HepG2 (cell line): ENCODE results near the gene CEP89. TPM values are rescaled to one million over a fixed set of nuclear protein-coding genes. Genes with fewer than 3 reads are reported as not detected.

Experiments used
- ATAC-seq: fragments of 200-7000 bp; cut with Tn5 transposase; 3 replicates; pipeline ENCODE4 v1.9.1; 2020; ENCODE audit warnings: mild to moderate bottlenecking, moderate library complexity
- BruUV-seq: library from RNA; stranded (reverse); fragments of 400-500 nt; replicated peaks from 2 replicates; lab custom pipeline; 2021; lab: Mats Ljungman, UMichigan
- CTCF ChIA-PET: fragments of 300-600 bp; formaldehyde crosslinking; extraction: SDS; loops from one replicate; lab custom pipeline; 2021; ENCODE audit warnings: low total read pairs, inconsistent platforms, low intra/inter-chr PET ratio; lab: Yijun Ruan, JAX
- POLR2A ChIA-PET: fragments of 350-600 bp; sonication (Branson Sonifier 250); formaldehyde crosslinking; loops from one replicate; lab custom pipeline; 2020; ENCODE audit warnings: antibody characterized with exemption, inconsistent platforms; lab: Yijun Ruan, JAX
- DNase-seq: peaks from one replicate; pipeline ENCODE4 v3.0.0-alpha.2; 2015; ENCODE audit warnings: low spot score
- FAIRE-seq: peaks from 3 replicates; lab custom pipeline; 2011; peaks lifted over from hg19 to GRCh38; lab: Jason Lieb, UNC
- H2AFZ ChIP-seq: one replicate; pipeline ENCODE4 v1.6.1; 2011; ENCODE audit warnings: low read length, inconsistent platforms
- H3K27ac ChIP-seq: fragments of 300-600 bp; 3 replicates; pipeline ENCODE4 v1.8.0; 2011; ENCODE audit warnings: mixed run types, mild to moderate bottlenecking, mixed read lengths, low read length, inconsistent platforms; ENCODE audit not compliant: insufficient read depth; ENCODE audit errors: extremely low read length
- H3K27me3 ChIP-seq, 2 experiments: fragments of 200-600 bp in 1 of 2; 2 replicates in 1 of 2; 3 replicates in 1 of 2; pipeline versions ENCODE4 v1.6.0 to v1.8.0; 2011; ENCODE audit warnings: low read length in 2 of 2, mild to moderate bottlenecking in 2 of 2, moderate library complexity in 2 of 2, inconsistent platforms in 1 of 2; ENCODE audit not compliant: insufficient read depth in 2 of 2, control insufficient read depth in 1 of 2
- H3K36me3 ChIP-seq, 2 experiments: fragments of 200-600 bp in 1 of 2; replicated peaks in 1 of 2; 2 replicates in 1 of 2; 3 replicates in 1 of 2; pipeline versions ENCODE4 v1.5.1 to v1.8.0; 2011; ENCODE audit warnings: low read length in 2 of 2, inconsistent platforms in 1 of 2; ENCODE audit not compliant: insufficient read depth in 2 of 2, control insufficient read depth in 1 of 2
- H3K4me1 ChIP-seq: 2 replicates; pipeline ENCODE4 v1.5.1; 2012; ENCODE audit warnings: low read length, inconsistent platforms; ENCODE audit not compliant: insufficient read depth
- H3K4me2 ChIP-seq: 2 replicates; pipeline ENCODE4 v1.6.0; 2011; ENCODE audit warnings: low read depth, low read length, inconsistent platforms
- H3K4me3 ChIP-seq, 3 experiments: fragments of 200-600 bp in 1 of 3; sonication (generic), shearing (Covaris generic) in 1 of 3; replicated peaks in 1 of 3; 2 replicates each; pipeline ENCODE4 v1.5.1; 2011 to 2016; ENCODE audit warnings: low read length in 3 of 3, inconsistent platforms in 2 of 3, low read depth in 2 of 3, mild to moderate bottlenecking in 2 of 3, control low read depth in 1 of 3, mixed read lengths in 1 of 3; ENCODE audit not compliant: insufficient read depth in 1 of 3
- H3K79me2 ChIP-seq: one replicate; pipeline ENCODE4 v1.6.1; 2011; ENCODE audit warnings: low read length, inconsistent platforms; ENCODE audit not compliant: insufficient read depth
- H3K9ac ChIP-seq: 2 replicates; pipeline ENCODE4 v1.6.0; 2011; ENCODE audit warnings: mild to moderate bottlenecking, low read depth, low read length, inconsistent platforms; ENCODE audit not compliant: insufficient read depth
- H3K9me3 ChIP-seq: 2 replicates; pipeline ENCODE4 v1.5.1; 2012; ENCODE audit warnings: mild to moderate bottlenecking, low read length
- H4K20me1 ChIP-seq: 2 replicates; pipeline ENCODE4 v1.6.0; 2011; ENCODE audit warnings: inconsistent platforms, mild to moderate bottlenecking, low read length, moderate library complexity; ENCODE audit not compliant: insufficient read depth
- SALL1 ChIP-seq: sonication (generic); formaldehyde crosslinking; IDR thresholded peaks from 2 replicates; pipeline ENCODE4 v1.8.0; 2022; ENCODE audit warnings: mild to moderate bottlenecking, missing genetic modification reagents
- ZNF557 ChIP-seq: sonication (generic); formaldehyde crosslinking; IDR thresholded peaks from 2 replicates; pipeline ENCODE4 v1.4.0; 2020; ENCODE audit warnings: missing genetic modification reagents
- ZNF605 ChIP-seq: sonication (generic); formaldehyde crosslinking; IDR thresholded peaks from 2 replicates; pipeline ENCODE4 v1.8.0; 2022; ENCODE audit warnings: mild to moderate bottlenecking, missing genetic modification reagents
- ZNF772 ChIP-seq: sonication (generic); formaldehyde crosslinking; IDR thresholded peaks from 2 replicates; pipeline ENCODE4 v1.5.0; 2020; ENCODE audit warnings: mild to moderate bottlenecking, missing genetic modification reagents
- WGBS: methylation state at CpG from one replicate; pipeline ENCODE4 v1.1.6; 2017; ENCODE audit warnings: low lambda C conversion rate; 5-methylcytosine and 5-hydroxymethylcytosine counted together
- in situ Hi-C: cut with HindIII; loops from 2 replicates; pipeline ENCODE4 v1.10.0; 2017; ENCODE audit warnings: low pct_unique_long_range_greater_than_20kb; ENCODE audit not compliant: extremely low pct_ligation_motif_present
- intact Hi-C: fragments of 100-400 bp; cut with micrococcal nuclease; formaldehyde crosslinking; loops from one replicate; pipeline ENCODE4 v1.10.0; 2022; ENCODE audit not compliant: unreplicated experiment
- polyA plus RNA-seq, 8 experiments: library from polyadenylated mRNA; depleted of rRNA in 3 of 8; stranded (reverse) in 7 of 8; unstranded in 1 of 8; fragments of >200 nt; fragmentation: Illumina TruSeq in 4 of 8; extraction: Trizol in 4 of 8; gene quantifications; 2 replicates each; pipeline versions ENCODE4 v1.2.1 to v1.2.3, GENCODE V29; 2011 to 2016; ENCODE audit warnings: low read depth in 4 of 8, missing spikeins in 1 of 8, mixed read lengths in 1 of 8; ENCODE audit not compliant: insufficient read depth in 1 of 8
- total RNA-seq, 5 experiments: library from RNA; depleted of rRNA; stranded (reverse); fragments of >200 nt; fragmentation: Illumina TruSeq; extraction: Trizol; gene quantifications; 2 replicates each; pipeline ENCODE4 v1.2.3, GENCODE V29; 2016; ENCODE audit warnings: low read depth in 1 of 5
- TF ChIP-seq, protein P1 (sequence below): sonication (generic); formaldehyde crosslinking; IDR thresholded peaks from 2 replicates; pipeline ENCODE4 v1.5.0; 2020; ENCODE audit warnings: mild to moderate bottlenecking, missing genetic modification reagents, borderline replicate concordance
- TF ChIP-seq, protein P2 (sequence below): sonication (generic); formaldehyde crosslinking; IDR thresholded peaks from 2 replicates; pipeline ENCODE4 v1.8.0; 2022; ENCODE audit warnings: missing genetic modification reagents, mild to moderate bottlenecking, borderline replicate concordance
- TF ChIP-seq, protein P3 (sequence below): sonication (generic); formaldehyde crosslinking; IDR thresholded peaks from 2 replicates; pipeline ENCODE4 v1.9.0; 2021; ENCODE audit warnings: missing genetic modification reagents, mild to moderate bottlenecking, borderline replicate concordance
- TF ChIP-seq, protein P4 (sequence below), 2 experiments: sonication (generic) in 1 of 2; formaldehyde crosslinking in 1 of 2; IDR thresholded peaks; 2 replicates each; pipeline versions ENCODE4 v1.5.1 to v1.6.1; 2011 to 2020; ENCODE audit warnings: borderline replicate concordance in 1 of 2, low read depth in 1 of 2, low read length in 1 of 2, mild to moderate bottlenecking in 1 of 2, missing genetic modification reagents in 1 of 2, moderate library complexity in 1 of 2

Gene CEP89
- total and polyA plus RNA-seq, 2 of the 13 experiments (the other 11 are each of a cell fraction or from before 2014, with no cell fraction given), result 7.2 to 10.9 TPM

DNA sequence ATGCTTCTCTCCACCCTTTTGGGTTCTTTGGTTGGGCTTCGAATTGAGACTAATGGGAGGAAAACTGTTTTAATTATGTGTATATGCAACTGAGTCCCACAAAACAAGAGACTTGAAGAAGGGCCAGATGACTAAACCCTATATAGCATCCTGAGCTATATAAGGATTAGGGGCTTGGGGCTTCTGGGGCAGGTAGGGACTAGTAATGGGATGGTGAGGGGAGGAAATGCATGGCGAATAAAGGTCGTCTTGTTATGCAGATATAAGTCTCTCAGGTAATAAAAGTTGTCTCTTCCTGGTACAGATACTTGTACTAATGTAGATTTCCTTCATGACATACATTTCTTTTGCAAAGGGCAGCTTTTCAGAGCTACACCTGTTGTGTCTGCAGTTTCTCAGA is 99.4 kb downstream of the CEP89 start (continued):
- TF ChIP-seq, protein P1, sequence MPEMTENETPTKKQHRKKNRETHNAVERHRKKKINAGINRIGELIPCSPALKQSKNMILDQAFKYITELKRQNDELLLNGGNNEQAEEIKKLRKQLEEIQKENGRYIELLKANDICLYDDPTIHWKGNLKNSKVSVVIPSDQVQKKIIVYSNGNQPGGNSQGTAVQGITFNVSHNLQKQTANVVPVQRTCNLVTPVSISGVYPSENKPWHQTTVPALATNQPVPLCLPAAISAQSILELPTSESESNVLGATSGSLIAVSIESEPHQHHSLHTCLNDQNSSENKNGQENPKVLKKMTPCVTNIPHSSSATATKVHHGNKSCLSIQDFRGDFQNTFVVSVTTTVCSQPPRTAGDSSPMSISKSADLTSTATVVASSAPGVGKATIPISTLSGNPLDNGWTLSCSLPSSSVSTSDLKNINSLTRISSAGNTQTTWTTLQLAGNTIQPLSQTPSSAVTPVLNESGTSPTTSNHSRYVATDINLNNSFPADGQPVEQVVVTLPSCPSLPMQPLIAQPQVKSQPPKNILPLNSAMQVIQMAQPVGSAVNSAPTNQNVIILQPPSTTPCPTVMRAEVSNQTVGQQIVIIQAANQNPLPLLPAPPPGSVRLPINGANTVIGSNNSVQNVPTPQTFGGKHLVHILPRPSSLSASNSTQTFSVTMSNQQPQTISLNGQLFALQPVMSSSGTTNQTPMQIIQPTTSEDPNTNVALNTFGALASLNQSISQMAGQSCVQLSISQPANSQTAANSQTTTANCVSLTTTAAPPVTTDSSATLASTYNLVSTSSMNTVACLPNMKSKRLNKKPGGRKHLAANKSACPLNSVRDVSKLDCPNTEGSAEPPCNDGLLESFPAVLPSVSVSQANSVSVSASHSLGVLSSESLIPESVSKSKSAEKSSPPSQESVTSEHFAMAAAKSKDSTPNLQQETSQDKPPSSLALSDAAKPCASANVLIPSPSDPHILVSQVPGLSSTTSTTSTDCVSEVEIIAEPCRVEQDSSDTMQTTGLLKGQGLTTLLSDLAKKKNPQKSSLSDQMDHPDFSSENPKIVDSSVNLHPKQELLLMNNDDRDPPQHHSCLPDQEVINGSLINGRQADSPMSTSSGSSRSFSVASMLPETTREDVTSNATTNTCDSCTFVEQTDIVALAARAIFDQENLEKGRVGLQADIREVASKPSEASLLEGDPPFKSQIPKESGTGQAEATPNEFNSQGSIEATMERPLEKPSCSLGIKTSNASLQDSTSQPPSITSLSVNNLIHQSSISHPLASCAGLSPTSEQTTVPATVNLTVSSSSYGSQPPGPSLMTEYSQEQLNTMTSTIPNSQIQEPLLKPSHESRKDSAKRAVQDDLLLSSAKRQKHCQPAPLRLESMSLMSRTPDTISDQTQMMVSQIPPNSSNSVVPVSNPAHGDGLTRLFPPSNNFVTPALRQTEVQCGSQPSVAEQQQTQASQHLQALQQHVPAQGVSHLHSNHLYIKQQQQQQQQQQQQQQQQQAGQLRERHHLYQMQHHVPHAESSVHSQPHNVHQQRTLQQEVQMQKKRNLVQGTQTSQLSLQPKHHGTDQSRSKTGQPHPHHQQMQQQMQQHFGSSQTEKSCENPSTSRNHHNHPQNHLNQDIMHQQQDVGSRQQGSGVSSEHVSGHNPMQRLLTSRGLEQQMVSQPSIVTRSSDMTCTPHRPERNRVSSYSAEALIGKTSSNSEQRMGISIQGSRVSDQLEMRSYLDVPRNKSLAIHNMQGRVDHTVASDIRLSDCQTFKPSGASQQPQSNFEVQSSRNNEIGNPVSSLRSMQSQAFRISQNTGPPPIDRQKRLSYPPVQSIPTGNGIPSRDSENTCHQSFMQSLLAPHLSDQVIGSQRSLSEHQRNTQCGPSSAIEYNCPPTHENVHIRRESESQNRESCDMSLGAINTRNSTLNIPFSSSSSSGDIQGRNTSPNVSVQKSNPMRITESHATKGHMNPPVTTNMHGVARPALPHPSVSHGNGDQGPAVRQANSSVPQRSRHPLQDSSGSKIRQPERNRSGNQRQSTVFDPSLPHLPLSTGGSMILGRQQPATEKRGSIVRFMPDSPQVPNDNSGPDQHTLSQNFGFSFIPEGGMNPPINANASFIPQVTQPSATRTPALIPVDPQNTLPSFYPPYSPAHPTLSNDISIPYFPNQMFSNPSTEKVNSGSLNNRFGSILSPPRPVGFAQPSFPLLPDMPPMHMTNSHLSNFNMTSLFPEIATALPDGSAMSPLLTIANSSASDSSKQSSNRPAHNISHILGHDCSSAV, result no peak

DNA sequence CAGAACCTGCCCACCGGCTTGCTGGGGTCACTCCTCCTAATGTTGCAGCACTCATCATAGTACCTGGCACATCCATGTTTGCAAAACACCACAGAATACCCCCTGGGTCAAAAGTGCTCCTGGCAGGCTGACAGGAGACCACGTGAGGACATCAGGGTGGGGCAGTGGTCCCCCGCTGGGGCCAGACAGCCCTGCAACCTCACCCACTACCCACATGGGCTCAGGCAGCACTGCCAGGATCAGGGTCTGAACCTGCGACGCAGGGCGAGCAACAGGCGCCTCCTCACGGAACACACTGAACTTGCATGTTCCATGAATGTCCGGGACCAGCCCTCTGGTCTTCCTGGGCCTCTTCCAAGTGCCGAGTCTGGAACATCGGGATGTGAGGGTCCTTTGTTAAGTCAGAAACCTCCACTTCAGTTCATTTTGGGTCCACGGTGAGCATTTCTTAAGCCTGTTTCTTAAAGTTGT is 100.7 kb downstream of the CEP89 start:
- Histone ChIP-seq H3K79me2 (no peaks in the 10 kb centered on the region), H3K4me2 (peak overlapping the region; percentile 100), H3K9ac (no peak overlapping the region), H3K4me1 (peaks cover 26% of the 10 kb centered on the region), H4K20me1 (no peaks in the 10 kb centered on the region), H3K9me3 (no peaks in the 10 kb centered on the region), H3K27me3 (no peaks in the 10 kb centered on the region), H2AFZ (peak overlapping the region; percentile 67), H3K4me3 (peak overlapping the region; percentile 50 to 74 (median 60)), H3K27ac (no peak overlapping the region), H3K36me3 (no peaks in the 10 kb centered on the region; a peak in 2 of 5 replicates)
- peak; percentile 76 for ATAC-seq
- peak; percentile 43 for DNase-seq
- BruUV-seq, result no TSS peak
- ChIA-PET POLR2A (no interaction called here), CTCF (no interaction called here)
- intact Hi-C loops (loop anchor here (1.0 to 2.0 kb wide), 3 partner anchors 41 to 272 kb away; partner anchors contain the start of gene FAAP24), in situ Hi-C loops (no loop called here)
- 6% methylated on average over 1 of the region's 12 CpGs for WGBS
- no peak for FAIRE-seq
- TF ChIP-seq, protein P2, sequence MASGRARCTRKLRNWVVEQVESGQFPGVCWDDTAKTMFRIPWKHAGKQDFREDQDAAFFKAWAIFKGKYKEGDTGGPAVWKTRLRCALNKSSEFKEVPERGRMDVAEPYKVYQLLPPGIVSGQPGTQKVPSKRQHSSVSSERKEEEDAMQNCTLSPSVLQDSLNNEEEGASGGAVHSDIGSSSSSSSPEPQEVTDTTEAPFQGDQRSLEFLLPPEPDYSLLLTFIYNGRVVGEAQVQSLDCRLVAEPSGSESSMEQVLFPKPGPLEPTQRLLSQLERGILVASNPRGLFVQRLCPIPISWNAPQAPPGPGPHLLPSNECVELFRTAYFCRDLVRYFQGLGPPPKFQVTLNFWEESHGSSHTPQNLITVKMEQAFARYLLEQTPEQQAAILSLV (CRISPR knock-in tag), result no peak
- TF ChIP-seq ZNF557 (CRISPR knock-in tag) (no peak), ZNF772 (CRISPR knock-in tag) (peak; percentile 63; the same call in 1 of the 2 replicates), ZNF605 (CRISPR knock-in tag) (no peak), SALL1 (CRISPR knock-in tag) (peak; percentile 40; the same call in 1 of the 2 replicates)
- TF ChIP-seq, protein P3, sequence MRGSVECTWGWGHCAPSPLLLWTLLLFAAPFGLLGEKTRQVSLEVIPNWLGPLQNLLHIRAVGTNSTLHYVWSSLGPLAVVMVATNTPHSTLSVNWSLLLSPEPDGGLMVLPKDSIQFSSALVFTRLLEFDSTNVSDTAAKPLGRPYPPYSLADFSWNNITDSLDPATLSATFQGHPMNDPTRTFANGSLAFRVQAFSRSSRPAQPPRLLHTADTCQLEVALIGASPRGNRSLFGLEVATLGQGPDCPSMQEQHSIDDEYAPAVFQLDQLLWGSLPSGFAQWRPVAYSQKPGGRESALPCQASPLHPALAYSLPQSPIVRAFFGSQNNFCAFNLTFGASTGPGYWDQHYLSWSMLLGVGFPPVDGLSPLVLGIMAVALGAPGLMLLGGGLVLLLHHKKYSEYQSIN (CRISPR knock-in tag), result no peak
- TF ChIP-seq, protein P4, sequence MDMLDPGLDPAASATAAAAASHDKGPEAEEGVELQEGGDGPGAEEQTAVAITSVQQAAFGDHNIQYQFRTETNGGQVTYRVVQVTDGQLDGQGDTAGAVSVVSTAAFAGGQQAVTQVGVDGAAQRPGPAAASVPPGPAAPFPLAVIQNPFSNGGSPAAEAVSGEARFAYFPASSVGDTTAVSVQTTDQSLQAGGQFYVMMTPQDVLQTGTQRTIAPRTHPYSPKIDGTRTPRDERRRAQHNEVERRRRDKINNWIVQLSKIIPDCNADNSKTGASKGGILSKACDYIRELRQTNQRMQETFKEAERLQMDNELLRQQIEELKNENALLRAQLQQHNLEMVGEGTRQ (IDR thresholded peaks at IDR 0.05; ENCODE audit: low read depth, low read length), result no peak
- TF ChIP-seq, protein P4 (CRISPR knock-in tag; IDR thresholded peaks at IDR 0.05; ENCODE audit: borderline replicate concordance), result peak; percentile 44; the same call in 1 of the 2 replicates
